ENCODE data around the gene RAD18.

Gene RAD18

DNA sequence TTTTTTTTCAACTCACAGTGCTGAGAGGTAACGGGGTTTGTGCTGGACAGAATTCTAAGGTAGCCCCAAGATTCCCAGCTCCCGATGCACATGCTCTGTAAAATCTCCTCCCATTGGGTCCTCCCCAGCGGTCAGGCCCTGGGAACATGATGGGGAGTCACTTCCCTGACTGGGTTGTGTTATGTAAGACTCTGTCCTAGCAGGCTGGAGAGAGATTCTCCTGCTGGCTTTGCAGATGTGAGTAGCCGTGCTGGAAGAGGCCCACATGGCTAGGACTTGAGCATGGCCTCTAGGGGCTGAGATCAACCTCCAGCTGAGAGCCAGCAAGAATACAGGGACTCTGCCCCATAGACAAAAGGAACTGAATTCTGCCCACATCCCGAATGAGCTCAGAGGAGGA, 110.2 kb downstream of the RAD18 start:
- no peaks in the 10 kb centered on the region for H3K4me1 ChIP-seq (ENCODE audit: control insufficient read depth, insufficient read depth, low read length)
- peaks cover 0 to 16% of the 10 kb centered on the region in 2 experiments; a peak in 1 of 3 replicates for H3K36me3 ChIP-seq (ENCODE audit: control insufficient read depth in 2 of 2, insufficient read depth in 1 of 2, low read length in 2 of 2)
- ChIA-PET CTCF (interaction anchor here (1.3 kb wide), 1 partner anchor 12 kb away, joined by 3 read pairs; no protein-coding TSS in a partner anchor), POLR2A (no interaction called here)
- H3K4me3 ChIP-seq (ENCODE audit: low read depth, low read length), result no peak overlapping the region
- no peak for TF ChIP-seq ZBTB8A (tag by site-specific recombination; IDR thresholded peaks at IDR 0.05)
- TF ChIP-seq ZNF274 (IDR thresholded peaks at IDR 0.05; ENCODE audit: low read length), result no peak
- TF ChIP-seq ZNF274 (tag by site-specific recombination; IDR thresholded peaks at IDR 0.05; ENCODE audit: borderline replicate concordance), result no peak
- TF ChIP-seq, protein P1, sequence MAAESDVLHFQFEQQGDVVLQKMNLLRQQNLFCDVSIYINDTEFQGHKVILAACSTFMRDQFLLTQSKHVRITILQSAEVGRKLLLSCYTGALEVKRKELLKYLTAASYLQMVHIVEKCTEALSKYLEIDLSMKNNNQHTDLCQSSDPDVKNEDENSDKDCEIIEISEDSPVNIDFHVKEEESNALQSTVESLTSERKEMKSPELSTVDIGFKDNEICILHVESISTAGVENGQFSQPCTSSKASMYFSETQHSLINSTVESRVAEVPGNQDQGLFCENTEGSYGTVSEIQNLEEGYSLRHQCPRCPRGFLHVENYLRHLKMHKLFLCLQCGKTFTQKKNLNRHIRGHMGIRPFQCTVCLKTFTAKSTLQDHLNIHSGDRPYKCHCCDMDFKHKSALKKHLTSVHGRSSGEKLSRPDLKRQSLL (tag by site-specific recombination; IDR thresholded peaks at IDR 0.05), result no peak
- TF ChIP-seq ZNF335 (tag by site-specific recombination; conservative IDR thresholded peaks at IDR 0.05), result no peak
- TF ChIP-seq ZNF623 (tag by site-specific recombination; IDR thresholded peaks at IDR 0.05), result no peak
- no peak for TF ChIP-seq ZNF174 (tag by site-specific recombination; IDR thresholded peaks at IDR 0.05)
- no peak for TF ChIP-seq ZNF133 (tag by site-specific recombination; IDR thresholded peaks at IDR 0.05)
- no peaks in the 10 kb centered on the region for H3K9me3 ChIP-seq (ENCODE audit: control insufficient read depth, insufficient read depth, low read depth, low read length)
- no peak overlapping the region for H3K27ac ChIP-seq (ENCODE audit: extremely low read depth, low read depth, low read length)

DNA sequence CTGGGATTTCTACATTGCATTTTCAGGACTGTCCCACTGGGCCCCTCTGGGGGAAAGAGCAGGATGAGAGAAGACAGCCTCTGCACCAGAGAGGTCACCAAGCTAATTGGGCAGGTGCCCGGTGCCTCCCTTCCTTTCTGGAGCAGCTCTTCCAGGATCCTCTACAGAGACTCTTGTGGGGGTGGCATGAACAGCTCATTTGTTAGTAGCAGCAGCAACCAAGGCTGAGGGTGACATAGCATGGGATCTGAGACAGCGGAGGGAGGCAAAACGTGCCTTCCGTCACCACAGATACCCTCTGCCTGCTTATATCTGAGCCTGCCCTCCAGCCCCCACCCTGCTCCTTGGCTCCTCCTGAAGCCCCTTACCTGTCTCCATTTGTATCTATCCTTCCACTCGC, 110.8 kb downstream of the RAD18 start:
- no peaks in the 10 kb centered on the region for H3K4me1 ChIP-seq (ENCODE audit: control insufficient read depth, insufficient read depth, low read length)
- peaks cover 0 to 16% of the 10 kb centered on the region in 2 experiments; a peak in 1 of 3 replicates for H3K36me3 ChIP-seq (ENCODE audit: control insufficient read depth in 2 of 2, insufficient read depth in 1 of 2, low read length in 2 of 2)
- ChIA-PET CTCF (interaction anchor here (1.3 kb wide), 1 partner anchor 12 kb away, joined by 3 read pairs; no protein-coding TSS in a partner anchor), POLR2A (no interaction called here)
- H3K4me3 ChIP-seq (ENCODE audit: low read depth, low read length), result no peak overlapping the region
- no peaks in the 10 kb centered on the region for H3K9me3 ChIP-seq (ENCODE audit: control insufficient read depth, insufficient read depth, low read depth, low read length)
- H3K27ac ChIP-seq (ENCODE audit: extremely low read depth, low read depth, low read length), result no peak overlapping the region
- no peak for TF ChIP-seq ZNF121 (tag by site-specific recombination; IDR thresholded peaks at IDR 0.05)
- TF ChIP-seq, protein P2, sequence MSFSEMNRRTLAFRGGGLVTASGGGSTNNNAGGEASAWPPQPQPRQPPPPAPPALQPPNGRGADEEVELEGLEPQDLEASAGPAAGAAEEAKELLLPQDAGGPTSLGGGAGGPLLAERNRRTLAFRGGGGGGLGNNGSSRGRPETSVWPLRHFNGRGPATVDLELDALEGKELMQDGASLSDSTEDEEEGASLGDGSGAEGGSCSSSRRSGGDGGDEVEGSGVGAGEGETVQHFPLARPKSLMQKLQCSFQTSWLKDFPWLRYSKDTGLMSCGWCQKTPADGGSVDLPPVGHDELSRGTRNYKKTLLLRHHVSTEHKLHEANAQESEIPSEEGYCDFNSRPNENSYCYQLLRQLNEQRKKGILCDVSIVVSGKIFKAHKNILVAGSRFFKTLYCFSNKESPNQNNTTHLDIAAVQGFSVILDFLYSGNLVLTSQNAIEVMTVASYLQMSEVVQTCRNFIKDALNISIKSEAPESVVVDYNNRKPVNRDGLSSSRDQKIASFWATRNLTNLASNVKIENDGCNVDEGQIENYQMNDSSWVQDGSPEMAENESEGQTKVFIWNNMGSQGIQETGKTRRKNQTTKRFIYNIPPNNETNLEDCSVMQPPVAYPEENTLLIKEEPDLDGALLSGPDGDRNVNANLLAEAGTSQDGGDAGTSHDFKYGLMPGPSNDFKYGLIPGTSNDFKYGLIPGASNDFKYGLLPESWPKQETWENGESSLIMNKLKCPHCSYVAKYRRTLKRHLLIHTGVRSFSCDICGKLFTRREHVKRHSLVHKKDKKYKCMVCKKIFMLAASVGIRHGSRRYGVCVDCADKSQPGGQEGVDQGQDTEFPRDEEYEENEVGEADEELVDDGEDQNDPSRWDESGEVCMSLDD (tag by site-specific recombination; IDR thresholded peaks at IDR 0.05), result no peak
- TF ChIP-seq ZNF114 (tag by site-specific recombination; IDR thresholded peaks at IDR 0.05), result no peak
- TF ChIP-seq ZNF555 (tag by site-specific recombination; conservative IDR thresholded peaks at IDR 0.05), result no peak
- TF ChIP-seq ZNF311 (tag by site-specific recombination; IDR thresholded peaks at IDR 0.05; ENCODE audit: borderline replicate concordance), result no peak
- no peak for TF ChIP-seq ZNF202 (tag by site-specific recombination; IDR thresholded peaks at IDR 0.05; ENCODE audit: borderline replicate concordance)
- no peak for TF ChIP-seq ZNF423 (tag by site-specific recombination; IDR thresholded peaks at IDR 0.05)
- no peak for TF ChIP-seq SALL2 (tag by site-specific recombination; IDR thresholded peaks at IDR 0.05; ENCODE audit: borderline replicate concordance)
- TF ChIP-seq, protein P3, sequence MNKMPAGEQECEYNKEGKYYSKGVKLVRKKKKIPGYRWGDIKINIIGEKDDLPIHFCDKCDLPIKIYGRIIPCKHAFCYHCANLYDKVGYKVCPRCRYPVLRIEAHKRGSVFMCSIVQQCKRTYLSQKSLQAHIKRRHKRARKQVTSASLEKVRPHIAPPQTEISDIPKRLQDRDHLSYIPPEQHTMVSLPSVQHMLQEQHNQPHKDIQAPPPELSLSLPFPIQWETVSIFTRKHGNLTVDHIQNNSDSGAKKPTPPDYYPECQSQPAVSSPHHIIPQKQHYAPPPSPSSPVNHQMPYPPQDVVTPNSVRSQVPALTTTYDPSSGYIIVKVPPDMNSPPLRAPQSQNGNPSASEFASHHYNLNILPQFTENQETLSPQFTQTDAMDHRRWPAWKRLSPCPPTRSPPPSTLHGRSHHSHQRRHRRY (tag by site-specific recombination; IDR thresholded peaks at IDR 0.05), result no peak
- TF ChIP-seq GLI4 (tag by site-specific recombination; IDR thresholded peaks at IDR 0.05), result no peak
- no peak for TF ChIP-seq ZNF48 (tag by site-specific recombination; IDR thresholded peaks at IDR 0.05)
- no peak for TF ChIP-seq ZFP3 (tag by site-specific recombination; IDR thresholded peaks at IDR 0.05; ENCODE audit: low read depth)
- no peak for TF ChIP-seq WT1 (tag by site-specific recombination; IDR thresholded peaks at IDR 0.05)
- TF ChIP-seq ZNF610 (tag by site-specific recombination; IDR thresholded peaks at IDR 0.05; ENCODE audit: borderline replicate concordance), result no peak
- no peak for TF ChIP-seq ZEB2 (tag by site-specific recombination; IDR thresholded peaks at IDR 0.05)
- TF ChIP-seq, protein P4, sequence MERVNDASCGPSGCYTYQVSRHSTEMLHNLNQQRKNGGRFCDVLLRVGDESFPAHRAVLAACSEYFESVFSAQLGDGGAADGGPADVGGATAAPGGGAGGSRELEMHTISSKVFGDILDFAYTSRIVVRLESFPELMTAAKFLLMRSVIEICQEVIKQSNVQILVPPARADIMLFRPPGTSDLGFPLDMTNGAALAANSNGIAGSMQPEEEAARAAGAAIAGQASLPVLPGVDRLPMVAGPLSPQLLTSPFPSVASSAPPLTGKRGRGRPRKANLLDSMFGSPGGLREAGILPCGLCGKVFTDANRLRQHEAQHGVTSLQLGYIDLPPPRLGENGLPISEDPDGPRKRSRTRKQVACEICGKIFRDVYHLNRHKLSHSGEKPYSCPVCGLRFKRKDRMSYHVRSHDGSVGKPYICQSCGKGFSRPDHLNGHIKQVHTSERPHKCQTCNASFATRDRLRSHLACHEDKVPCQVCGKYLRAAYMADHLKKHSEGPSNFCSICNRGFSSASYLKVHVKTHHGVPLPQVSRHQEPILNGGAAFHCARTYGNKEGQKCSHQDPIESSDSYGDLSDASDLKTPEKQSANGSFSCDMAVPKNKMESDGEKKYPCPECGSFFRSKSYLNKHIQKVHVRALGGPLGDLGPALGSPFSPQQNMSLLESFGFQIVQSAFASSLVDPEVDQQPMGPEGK (tag by site-specific recombination; IDR thresholded peaks at IDR 0.05), result no peak
